HG03064 (cell line): Measurements from ENCODE around the gene FUNDC2.

Experiments
- ATAC-seq: cut with Tn5 transposase; IDR thresholded peaks from one replicate; pipeline ENCODE4 v1.9.1; 2021; ENCODE audit warnings: low read depth; ENCODE audit not compliant: unreplicated experiment

FUNDC2 gene

GRCh38 chrX:155068165-155068564, 41.5 kb downstream of the FUNDC2 start:
- no peak for ATAC-seq

GRCh38 chrX:155069414-155069813, 42.8 kb downstream of the FUNDC2 start:
- ATAC-seq: no peak

GRCh38 chrX:155070038-155070437, 43.4 kb downstream of the FUNDC2 start:
- no peak for ATAC-seq

GRCh38 chrX:155070663-155070974, 44.0 kb downstream of the FUNDC2 start:
- peak; percentile 18 for ATAC-seq

- peak; percentile 87 for ATAC-seq
These were observed 44.5 kb downstream of the FUNDC2 start, which contains the start of the genes BRCC3, CMC4 and MTCP1 for GRCh38 chrX:155070975-155071693. TSS of gene BRCC3 (plus strand) at chrX:155071508. CDS start at chrX:155071528, 20 bp downstream. TSS of gene CMC4 (minus strand) at chrX:155071136. CDS start at chrX:155064023, 7,113 bp downstream. TSS of gene MTCP1 (minus strand) at chrX:155071136. CDS start at chrX:155066010, 5,126 bp downstream.

- ATAC-seq: no peak
These were observed 45.1 kb downstream of the FUNDC2 start for GRCh38 chrX:155071694-155072280.

GRCh38 chrX:155086202-155086840, 59.7 kb downstream of the FUNDC2 start:
- ATAC-seq: no peak

GRCh38 chrX:155086961-155087735, 60.5 kb downstream of the FUNDC2 start:
- no peak for ATAC-seq

GRCh38 chrX:155094468-155095061, 67.9 kb downstream of the FUNDC2 start:
- no peak for ATAC-seq

GRCh38 chrX:155105919-155106318, 79.3 kb downstream of the FUNDC2 start:
- no peak for ATAC-seq

GRCh38 chrX:155108427-155108826, 81.8 kb downstream of the FUNDC2 start:
- ATAC-seq: no peak
